ENCODE measurements around the gene ARSK. TPM values are rescaled to one million over a fixed set of nuclear protein-coding genes. Genes with fewer than 3 reads are reported as not detected.
"Not testable (repeated sequence)": the region's sequence is repeated elsewhere in the genome, so short reads cannot be mapped to it uniquely, and the experiment has no call there.

ARSK gene
- total RNA-seq, 2 donors from 2014 or later, result 6.0 to 8.7 TPM

DNA sequence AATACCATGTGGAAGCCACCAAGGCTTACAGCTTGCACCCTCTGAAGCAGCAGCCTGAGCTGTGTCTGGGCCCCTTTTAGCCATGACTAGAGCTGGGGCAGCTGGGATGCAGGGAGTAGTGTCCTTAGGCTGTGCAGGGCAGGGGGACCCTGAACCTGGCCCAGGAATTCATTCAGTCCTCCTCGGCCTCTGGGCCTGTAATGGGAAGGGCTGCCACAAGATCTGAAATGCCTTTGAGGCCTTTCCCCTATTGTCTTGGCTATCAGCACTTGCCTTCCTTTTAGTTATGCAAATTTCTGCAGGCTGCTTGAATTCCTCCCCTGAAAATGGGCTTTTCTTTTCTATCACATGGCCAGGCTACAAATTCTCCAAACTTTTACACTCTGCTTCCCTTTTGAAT, 74.0 kb downstream of the ARSK start:
- Mint-ChIP-seq H3K9me3 (peaks cover 13 to 15% of the 10 kb centered on the region in 2 donors), H3K27ac (no peak overlapping the region), H3K36me3 (peaks cover 13 to 25% of the 10 kb centered on the region in 2 donors)
- DNase-seq (ENCODE audit: low spot score in 2 of 2), result no peak
- no peak for ATAC-seq

DNA sequence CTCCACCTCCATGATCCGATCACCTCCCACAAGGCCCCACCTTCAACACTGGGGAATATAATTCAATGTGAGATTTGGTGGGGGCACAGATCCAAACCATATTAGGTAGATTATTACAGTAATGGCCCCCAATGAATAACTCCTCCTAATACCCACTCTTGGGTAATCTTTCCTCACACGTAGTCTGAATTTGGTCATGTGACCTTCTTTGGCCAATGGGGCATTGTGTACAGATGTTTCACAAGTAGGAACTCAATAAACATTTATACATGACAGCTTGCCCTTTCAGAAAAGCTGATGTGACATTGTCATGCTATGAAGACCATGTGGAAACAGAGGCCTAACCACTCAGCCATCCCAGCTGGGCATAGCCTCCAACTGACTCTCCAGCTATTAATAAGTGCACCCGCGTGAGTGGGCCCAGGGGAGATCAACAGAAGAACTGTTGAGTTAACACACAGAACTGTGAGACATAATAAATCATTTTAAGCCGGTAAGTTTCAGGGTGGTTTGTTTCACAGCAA, 75.6 kb downstream of the ARSK start:
- no peak for ATAC-seq

DNA sequence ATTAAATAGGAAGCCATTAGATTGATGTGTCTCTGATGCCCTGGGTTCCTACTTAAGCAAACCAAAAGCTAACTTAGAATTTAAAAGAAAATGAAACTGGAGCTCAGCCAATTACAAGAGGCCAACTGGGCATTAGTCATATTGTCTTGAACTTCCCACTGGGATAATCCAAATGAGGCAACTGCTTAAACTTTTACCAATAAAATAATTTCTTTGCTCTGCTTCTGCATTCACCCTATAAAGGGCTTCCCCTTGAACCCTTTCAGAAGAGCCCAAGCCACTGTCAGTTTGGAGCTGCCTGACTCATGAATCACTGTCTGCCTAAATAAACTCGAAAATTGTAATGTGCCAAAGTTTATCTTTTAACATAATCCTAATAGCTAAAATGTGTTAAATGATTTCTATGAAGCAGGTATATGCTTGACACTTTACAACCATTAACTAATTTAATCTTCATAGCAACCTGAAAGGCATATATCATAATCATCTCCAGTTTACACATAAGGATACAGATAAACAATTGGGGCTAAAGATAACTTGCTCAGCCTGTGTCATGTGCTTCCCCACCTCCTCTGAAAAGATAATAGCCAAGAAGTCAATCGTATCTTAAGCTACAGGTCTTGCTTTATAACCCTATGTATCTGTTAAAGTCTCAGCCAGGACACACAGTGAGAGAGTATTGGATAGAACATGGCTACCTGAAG, 76.5 kb downstream of the ARSK start:
- ATAC-seq (peak; percentile 2 to 19), DNase-seq (ENCODE audit: low spot score in 2 of 2) (no peak)
- peaks cover 13 to 25% of the 10 kb centered on the region in 2 donors for H3K36me3 Mint-ChIP-seq
- peaks cover 13 to 15% of the 10 kb centered on the region in 2 donors for H3K9me3 Mint-ChIP-seq
- H3K27ac Mint-ChIP-seq, result peak overlapping the region in 1 of 2 donors; percentile 95

More for the DNA sequence above, 75.6 kb downstream of the ARSK start:
- H3K36me3 Mint-ChIP-seq, result peaks cover 13 to 25% of the 10 kb centered on the region in 2 donors
- H3K9me3 Mint-ChIP-seq, result peaks cover 13 to 15% of the 10 kb centered on the region in 2 donors
- no peak for DNase-seq (ENCODE audit: low spot score in 2 of 2)
- no peak overlapping the region for H3K27ac Mint-ChIP-seq

DNA sequence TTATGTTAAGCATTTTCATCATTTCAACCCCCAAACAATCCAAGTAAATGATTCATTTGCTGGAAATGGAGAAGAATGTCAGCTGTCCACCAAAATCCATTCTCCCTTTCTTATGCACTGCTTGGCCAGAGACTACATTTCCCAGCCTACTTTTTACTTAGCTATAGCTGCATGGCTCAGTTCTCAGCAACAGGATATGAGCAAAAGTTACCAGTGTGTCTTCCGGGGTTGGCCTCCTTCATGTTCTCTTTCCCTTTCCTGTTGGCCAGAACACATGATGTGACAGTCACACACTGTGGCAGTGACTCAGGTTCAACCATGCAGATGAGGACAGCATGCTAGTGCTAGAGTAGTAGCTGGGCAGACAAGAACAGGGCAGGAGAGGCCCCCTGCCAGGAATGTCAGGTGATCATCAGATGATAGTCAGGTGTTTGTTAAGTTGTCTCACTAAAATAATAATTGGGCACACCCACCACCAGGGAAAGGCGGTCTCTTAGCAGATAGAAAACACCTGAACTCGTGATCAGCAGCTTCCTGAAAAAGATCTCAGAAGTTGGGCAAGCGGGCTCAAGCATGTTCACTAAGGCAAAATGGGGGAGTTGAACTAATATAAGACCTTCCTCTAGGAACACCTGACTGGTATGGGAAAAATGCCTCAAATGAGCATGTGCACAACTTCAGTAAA, 77.2 kb downstream of the ARSK start:
- peak overlapping the region; percentile 95 to 99 for H3K27ac Mint-ChIP-seq
- DNase-seq (ENCODE audit: low spot score in 2 of 2), result peak; percentile 64 to 73
- peak; percentile 99 to 100 for ATAC-seq
- peaks cover 13 to 15% of the 10 kb centered on the region in 2 donors for H3K9me3 Mint-ChIP-seq
- H3K36me3 Mint-ChIP-seq, result peaks cover 13 to 25% of the 10 kb centered on the region in 2 donors

DNA sequence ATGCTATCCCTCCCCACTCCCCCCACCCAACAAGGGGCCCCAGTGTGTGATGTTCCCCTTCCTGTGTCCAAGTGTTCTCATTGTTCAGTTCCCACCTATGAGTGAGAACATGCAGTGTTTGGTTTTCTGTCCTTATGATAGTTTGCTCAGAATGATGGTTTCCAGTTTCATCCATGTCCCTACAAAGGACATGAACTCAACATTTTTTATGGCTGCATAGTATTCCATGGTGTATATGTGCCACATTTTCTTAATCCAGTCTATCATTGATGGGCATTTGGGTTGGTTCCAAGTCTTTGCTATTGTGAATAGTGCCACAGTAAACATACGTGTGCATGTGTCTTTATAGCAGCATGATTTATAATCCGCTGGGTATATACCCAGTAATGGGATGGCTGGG, 78.0 kb downstream of the ARSK start:
- not testable (repeated sequence) for ATAC-seq; H3K27ac Mint-ChIP-seq; DNase-seq (ENCODE audit: low spot score in 2 of 2)
- Mint-ChIP-seq H3K36me3 (peaks cover 13 to 25% of the 10 kb centered on the region in 2 donors), H3K9me3 (peaks cover 13 to 15% of the 10 kb centered on the region in 2 donors)

DNA sequence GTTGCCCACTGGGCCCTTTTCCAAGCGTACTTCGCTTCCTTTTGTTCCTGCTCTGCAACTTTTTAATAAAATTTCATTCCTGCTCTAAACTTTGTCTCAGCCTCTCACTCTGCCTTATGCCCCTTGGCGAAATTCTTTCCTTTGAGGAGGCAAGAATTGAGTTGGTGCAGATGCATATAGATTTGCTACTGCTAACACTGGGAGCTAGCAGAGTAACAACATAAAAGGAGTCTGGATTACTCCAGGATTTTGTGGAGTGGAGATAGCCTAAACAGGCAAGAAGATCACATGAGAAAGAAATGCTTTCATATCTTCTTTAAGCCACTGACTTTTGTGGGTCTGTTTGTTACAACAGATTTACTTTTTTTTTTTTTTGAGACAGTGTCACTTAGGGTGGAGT, 78.8 kb downstream of the ARSK start:
- Mint-ChIP-seq H3K36me3 (peaks cover 13 to 25% of the 10 kb centered on the region in 2 donors), H3K27ac (no peak overlapping the region), H3K9me3 (peaks cover 13 to 15% of the 10 kb centered on the region in 2 donors)
- DNase-seq (ENCODE audit: low spot score in 2 of 2) (no peak), ATAC-seq (no peak)

DNA sequence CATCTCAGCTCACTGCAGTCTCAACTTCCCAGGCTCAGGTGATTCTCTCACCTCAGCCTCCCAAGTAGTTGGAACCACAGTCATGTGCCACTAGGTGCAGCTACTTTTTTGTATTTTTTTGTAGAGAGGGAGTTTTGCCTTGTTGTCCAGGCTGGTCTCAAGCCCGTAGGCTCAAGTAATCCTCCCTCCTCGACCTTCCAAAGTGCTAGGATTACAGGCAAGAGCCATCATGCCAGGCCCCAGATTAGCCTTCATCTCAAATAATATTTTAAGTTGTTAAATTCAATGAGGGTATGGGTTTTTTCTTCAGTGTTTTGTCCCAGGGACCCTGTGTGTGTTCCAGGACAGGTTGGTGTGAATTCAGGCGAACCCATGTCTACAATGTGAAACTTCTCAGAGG, 79.2 kb downstream of the ARSK start:
- peaks cover 13 to 25% of the 10 kb centered on the region in 2 donors for H3K36me3 Mint-ChIP-seq
- ATAC-seq, result no peak
- no peak for DNase-seq (ENCODE audit: low spot score in 2 of 2)
- no peak overlapping the region for H3K27ac Mint-ChIP-seq
- peaks cover 13 to 15% of the 10 kb centered on the region in 2 donors for H3K9me3 Mint-ChIP-seq

DNA sequence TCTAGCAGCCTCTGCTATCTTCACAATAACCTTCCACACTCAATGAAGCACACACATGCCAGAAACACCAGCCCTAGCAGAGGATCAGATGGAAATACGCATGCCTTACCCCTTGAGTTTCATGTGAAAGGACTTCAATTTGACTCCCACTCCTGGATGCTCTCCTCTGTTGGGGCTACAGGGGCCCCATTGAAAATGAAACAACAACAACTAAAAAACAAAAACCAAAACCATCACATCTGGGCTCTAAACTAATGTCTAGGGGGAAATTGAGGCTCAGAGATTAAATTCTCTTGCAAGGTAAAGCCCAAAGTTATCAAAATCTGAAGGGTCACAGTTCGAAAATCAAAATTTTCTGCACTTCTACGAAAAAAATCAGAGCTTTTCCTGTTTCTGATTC, 83.7 kb downstream of the ARSK start:
- Mint-ChIP-seq H3K36me3 (peaks cover 0 to 3% of the 10 kb centered on the region in 2 donors), H3K9me3 (no peaks in the 10 kb centered on the region), H3K27ac (no peak overlapping the region)
- ATAC-seq, result no peak
- no peak for DNase-seq (ENCODE audit: low spot score in 2 of 2)

DNA sequence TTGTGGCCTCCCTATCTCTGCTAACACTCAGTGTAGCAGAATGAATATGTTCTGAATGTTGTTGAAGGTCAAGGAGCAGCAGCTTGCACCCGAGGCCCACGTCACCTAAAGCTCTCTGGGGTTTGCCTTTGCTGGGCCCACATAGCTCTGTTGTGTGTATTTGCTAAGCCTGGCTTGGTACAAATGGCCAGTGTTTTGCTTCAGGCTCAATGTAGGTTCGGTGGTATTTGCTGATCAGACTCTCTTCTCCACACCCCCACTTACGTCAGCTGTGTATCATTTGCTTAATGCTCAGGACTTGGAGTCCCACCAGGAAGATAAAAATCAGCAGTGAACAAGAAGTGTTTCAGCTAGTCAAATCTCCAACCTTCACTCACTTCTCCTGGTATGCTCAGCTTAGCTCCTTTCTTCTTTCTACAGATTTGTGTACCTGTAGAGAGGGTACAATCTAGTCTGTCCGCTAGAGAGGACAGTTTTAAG, 86.9 kb downstream of the ARSK start:
- H3K27ac Mint-ChIP-seq, result no peak overlapping the region
- no peaks in the 10 kb centered on the region for H3K9me3 Mint-ChIP-seq
- no peak for DNase-seq (ENCODE audit: low spot score in 2 of 2)
- no peak for ATAC-seq
- no peaks in the 10 kb centered on the region for H3K36me3 Mint-ChIP-seq

DNA sequence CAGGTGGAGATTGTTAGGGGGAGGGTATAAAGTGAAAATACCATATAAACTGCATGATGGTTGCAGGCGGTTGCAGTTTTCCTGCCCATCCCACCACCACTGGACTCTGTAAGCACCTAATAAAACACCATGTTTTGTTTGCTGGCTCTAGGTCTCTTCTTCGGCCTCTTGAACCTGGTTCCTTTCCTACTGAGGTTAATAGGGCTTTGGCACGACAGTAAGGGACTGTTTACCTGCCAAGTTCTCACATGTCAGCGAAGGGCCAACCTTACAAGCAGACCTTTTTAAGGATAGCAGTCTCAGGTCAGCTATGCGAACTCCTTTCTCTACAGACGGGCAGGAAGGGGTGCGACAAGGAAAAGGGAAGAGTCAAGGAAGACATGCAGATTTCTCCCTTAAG, 88.3 kb downstream of the ARSK start:
- DNase-seq (ENCODE audit: low spot score in 2 of 2) (no peak), ATAC-seq (no peak)
- H3K9me3 Mint-ChIP-seq, result no peaks in the 10 kb centered on the region
- H3K36me3 Mint-ChIP-seq, result no peaks in the 10 kb centered on the region
- no peak overlapping the region for H3K27ac Mint-ChIP-seq

DNA sequence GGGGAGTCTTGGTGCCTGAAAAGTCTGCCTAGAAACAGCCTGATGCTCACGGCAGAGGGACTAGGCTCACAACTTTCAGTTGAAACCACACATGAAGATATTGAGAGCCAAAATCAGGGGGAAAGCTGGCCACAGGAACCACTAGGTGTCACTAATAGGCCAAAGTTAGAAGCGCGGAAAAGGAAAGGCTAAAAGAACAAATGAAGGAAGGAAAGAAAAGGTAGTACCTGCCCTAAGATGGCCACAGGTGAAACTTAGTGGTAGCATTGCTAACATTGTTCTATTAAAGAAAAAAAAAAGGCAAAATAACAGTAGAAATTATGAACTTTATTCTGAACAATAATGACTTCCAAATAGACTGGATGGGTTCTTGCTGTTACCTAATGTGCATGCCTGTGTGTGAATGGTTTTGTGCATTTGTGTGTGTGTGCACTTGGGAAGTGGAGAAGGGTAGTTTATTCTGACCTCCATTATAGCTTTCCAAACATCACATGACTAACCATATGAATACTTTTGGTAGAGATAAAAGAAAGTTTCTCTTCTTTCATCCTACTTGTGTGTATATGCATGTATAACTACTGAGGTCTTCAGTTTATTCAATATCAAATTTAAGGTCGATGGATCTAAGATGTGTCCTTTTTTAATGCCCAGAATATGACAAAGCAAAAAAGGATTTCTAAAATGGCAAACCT, 89.6 kb downstream of the ARSK start:
- DNase-seq (ENCODE audit: low spot score in 2 of 2) (peak; percentile 38 to 62), ATAC-seq (peak in 1 of 2 donors; percentile 12)
- Mint-ChIP-seq H3K27ac (peak overlapping the region in 1 of 2 donors; percentile 76), H3K36me3 (no peaks in the 10 kb centered on the region), H3K9me3 (no peaks in the 10 kb centered on the region)

DNA sequence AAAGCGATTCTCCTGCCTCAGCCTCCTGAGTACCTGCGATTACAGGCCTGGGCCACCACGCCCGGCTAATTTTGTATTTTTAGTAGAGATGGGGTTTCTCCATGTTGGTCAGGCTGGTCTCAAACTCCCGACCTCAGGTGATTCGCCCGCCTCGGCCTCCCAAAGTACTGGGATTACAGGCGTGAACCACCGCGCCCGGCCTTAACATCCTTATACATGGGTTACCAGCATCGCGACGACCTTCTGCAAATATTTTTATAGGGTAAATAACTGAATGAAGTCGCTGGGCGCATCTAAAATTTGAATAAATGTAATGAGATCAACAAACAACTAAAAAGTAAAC, 91.3 kb downstream of the ARSK start:
- not testable (repeated sequence) for DNase-seq (ENCODE audit: low spot score in 2 of 2)

DNA sequence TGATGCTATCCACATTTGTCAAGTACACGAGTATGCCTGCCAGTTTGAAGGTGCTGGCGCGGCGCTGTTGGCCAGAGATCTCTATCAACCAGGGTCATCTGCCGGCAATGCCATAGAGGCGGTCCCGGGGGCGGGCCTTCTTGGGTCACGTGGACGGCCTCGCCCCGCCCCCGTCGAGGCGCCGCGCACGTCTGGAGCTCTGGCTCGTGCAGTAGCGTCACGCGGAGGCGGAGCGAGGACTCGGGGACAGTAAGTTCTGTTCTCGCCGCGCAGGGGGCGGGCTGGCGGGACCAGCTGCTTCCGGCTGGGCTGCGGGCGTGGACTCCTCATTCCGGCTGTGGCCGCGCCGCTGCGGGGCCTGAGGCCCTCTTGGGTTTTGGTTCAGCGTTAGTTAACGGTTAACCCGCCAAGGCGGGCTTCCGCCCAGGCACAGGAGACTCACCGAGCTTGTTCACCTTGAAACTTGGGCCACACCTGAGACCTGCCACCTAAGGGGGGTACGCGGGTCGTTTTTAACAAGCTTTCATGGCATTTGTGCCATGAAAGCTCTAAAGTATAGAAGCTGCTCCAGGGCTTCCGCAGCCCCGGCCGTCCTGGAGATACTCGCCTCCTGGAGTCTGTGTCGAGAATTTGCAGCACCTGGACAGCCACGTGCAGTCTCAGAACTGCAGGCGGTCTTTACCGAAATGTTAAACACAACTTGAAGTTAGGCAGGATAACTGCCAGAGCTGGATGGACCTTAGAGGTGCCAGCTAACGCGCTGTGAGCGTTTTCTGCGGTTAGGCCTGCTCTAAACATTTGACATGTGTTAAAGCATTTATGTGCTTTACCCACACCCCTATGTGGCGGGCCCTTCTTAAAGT, 91.9 kb downstream of the ARSK start, which contains the start of gene RFESD:
Gene RFESD (plus strand): TSS at position 209 of the 863 bp plus-strand sequence. CDS start 5,495 bp downstream, outside the sequence.
- ATAC-seq (peak; percentile 96 to 97), DNase-seq (ENCODE audit: low spot score in 2 of 2) (peak; percentile 95 to 98)
- Mint-ChIP-seq H3K9me3 (no peaks in the 10 kb centered on the region), H3K36me3 (no peaks in the 10 kb centered on the region), H3K27ac (peak within 1 kb of the TSS; percentile 78 to 94)

More for the DNA sequence above, 91.3 kb downstream of the ARSK start:
- peak overlapping the region in 1 of 2 donors; percentile 94 for H3K27ac Mint-ChIP-seq
- ATAC-seq, H3K36me3 Mint-ChIP-seq, H3K9me3 Mint-ChIP-seq: not testable (repeated sequence)

DNA sequence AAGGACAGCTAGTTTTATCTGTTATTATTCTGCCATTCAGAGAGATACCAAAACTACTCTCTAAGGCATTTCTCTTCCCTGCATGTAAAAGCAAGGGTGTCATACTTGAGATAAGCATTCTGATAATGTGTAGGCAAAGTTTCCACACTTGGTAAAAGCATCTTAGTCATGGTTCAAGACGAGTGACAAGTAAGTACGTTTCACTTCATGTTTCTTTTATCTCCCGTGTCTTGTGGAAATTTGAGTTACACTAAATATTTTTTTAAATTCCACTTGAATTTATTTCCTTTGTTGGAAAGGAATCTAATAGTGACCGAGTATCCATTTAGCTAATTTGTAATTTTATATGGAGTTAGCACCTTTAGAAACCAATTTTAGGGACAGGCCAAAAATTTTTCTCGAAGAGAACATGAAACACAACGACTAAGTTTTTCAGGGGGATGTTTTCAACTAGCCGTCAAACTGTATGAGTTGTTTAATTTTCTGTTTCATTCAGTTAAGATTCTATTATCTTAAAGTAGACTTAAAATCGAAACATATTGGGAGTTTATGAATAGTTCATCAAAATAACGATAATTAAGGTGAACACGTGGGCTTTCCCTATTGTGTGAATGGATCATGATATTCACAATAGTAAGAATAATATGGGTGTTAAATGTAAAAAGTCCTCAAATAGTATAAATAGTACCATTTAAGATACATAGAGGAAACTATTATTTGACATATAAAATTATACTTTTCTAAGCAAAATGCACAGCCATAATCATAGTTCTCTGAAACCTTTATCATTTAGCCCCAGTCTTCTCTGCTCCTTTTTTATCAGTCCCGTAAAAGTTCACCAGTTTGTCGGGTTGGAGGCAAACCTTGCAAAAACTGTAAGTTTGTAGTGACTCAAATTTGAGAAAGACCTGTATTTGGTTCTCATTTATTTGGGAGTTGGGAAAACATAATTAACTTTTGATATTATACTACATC, 93.3 kb downstream of the ARSK start:
- Mint-ChIP-seq H3K9me3 (no peaks in the 10 kb centered on the region), H3K36me3 (no peaks in the 10 kb centered on the region), H3K27ac (peak overlapping the region in 1 of 2 donors; percentile 76)
- peak; percentile 25 to 39 for ATAC-seq
- no peak for DNase-seq (ENCODE audit: low spot score in 2 of 2)

DNA sequence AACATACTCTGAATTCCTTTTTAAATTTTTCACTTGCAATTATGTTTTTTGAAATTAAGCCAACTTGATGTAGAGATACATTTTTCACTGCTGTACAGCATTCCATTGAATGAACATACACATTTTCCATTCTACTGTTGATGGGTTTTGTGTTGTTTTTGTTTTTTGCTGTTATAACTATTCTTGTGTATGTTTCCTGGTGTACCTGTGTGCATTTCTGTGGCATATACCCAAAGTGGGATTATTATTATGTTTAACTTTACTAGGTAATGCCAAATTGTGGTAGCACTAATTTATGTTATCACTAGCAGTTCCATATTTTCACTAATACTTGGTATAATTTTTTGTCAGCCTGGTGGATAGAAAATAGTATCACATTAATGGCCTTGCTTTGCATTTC, 94.4 kb downstream of the ARSK start:
- DNase-seq (ENCODE audit: low spot score in 2 of 2) (no peak), ATAC-seq (no peak)
- Mint-ChIP-seq H3K27ac (no peak overlapping the region), H3K9me3 (no peaks in the 10 kb centered on the region), H3K36me3 (no peaks in the 10 kb centered on the region)
